ENCODE results near the gene RNF113B.

Gene RNF113B

DNA sequence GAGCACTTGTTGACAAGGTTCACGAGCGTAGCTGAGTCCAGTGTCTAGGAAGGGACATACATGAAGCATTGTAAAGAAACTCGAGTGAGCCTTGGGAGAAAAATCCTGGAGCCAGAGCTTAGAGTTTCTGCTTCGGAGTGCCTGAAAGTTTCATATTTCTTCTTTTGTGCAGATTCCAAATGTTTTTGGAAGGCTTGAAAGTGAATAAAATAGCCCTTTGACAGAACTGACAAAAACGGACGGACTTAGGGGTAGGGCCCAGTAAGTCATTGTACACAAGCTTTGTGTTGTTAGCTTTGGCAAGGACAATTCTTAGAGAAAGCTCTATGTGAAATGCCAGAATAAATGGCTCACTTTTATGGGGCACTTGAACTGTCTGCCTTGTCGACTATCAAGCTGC, 2.8 kb downstream of the RNF113B start:
- no peak for DNase-seq
- no peak for ATAC-seq (replicated peaks)
- Mint-ChIP-seq H3K9me3 (peaks cover 0 to 3% of the 10 kb centered on the region in 2 donors), H3K27ac (no peak overlapping the region), H3K36me3 (no peaks in the 10 kb centered on the region), H3K27me3 (peaks cover 2 to 10% of the 10 kb centered on the region in 2 donors), H3K4me3 (no peak overlapping the region), H3K4me1 (no peaks in the 10 kb centered on the region)

DNA sequence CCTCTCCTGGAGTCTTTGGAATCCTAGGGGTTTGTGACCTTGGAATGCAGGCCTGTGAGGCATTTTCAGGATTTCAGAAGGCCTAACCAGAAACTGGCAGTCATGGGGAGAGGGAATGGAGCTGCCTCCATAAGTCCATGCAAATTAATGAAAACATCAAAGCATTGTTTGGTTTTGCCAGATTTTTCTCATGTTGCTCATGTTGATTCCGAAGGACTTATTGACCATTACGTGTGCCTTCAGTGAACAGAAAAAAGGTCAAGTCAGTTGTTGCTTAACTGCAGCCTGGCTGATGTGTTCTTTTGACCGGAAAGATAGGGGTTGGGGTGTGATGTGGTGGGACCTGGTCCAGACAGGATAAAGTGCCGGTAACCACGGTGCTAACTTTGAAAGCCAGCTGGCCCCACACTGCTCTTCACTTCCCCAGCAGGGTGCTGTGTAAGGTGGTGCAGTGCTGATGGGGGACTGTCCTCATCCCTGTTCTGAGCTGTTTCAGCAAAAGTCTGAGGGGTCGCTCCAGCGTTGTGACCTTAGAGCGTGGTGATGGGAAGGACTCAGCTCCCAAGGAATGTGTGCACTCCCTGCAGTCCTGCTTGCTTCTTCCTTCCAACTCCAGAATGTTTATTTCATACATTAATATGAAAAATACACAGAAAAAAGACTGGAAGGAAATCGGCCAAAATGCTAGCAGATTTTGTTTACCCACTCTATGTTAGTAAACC, 3.5 kb downstream of the RNF113B start:
- ATAC-seq (replicated peaks): no peak
- H3K4me1 Mint-ChIP-seq: no peaks in the 10 kb centered on the region
- H3K4me3 Mint-ChIP-seq: no peak overlapping the region
- H3K27me3 Mint-ChIP-seq: peaks cover 7 to 15% of the 10 kb centered on the region in 2 donors
- peaks cover 0 to 1% of the 10 kb centered on the region in 2 donors for H3K9me3 Mint-ChIP-seq
- DNase-seq: no peak
- H3K36me3 Mint-ChIP-seq: no peaks in the 10 kb centered on the region
- H3K27ac Mint-ChIP-seq: no peak overlapping the region

DNA sequence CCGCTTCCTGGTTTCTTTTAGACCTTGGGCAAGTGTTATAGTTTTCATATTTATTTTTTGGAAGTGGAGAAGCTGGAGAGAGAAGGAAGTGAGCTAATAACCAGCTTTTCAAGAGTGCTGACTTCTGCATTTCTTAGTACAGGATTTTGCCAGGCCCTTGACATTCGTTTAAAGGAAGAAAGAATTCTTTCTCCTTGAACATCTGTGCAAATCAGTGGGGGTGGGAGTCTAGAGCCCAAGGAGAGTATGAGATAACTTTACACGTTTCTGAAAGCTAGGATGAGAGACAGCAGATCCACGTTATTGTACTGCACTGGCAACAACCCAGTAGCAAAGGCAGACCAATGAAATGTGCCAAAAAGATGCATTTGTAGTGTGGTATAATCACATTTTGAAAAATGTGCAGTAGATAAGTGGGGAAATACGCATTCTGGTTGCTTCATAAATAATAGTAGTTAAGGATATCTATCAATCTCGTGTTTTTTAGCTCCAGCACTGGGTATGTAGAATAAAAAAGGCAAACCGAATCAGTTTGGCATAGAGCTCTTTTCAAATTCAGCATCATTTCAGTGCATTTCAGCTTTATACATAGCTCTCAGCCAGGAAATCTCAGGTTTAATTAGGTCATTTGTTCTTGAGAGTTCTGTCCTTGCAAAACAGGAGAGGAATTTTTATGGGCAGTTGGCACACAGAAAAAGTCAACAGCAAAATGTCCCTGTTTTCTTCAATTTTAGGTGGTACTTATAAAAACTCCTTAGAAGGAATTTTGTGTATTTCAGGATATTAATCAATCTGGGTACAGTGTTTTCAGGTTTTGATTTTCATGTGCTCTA, 4.3 kb downstream of the RNF113B start:
- H3K4me1 Mint-ChIP-seq: no peaks in the 10 kb centered on the region
- peaks cover 0 to 1% of the 10 kb centered on the region in 2 donors for H3K9me3 Mint-ChIP-seq
- DNase-seq (no peak), ATAC-seq (replicated peaks) (no peak)
- H3K27me3 Mint-ChIP-seq: peaks cover 11 to 19% of the 10 kb centered on the region in 2 donors
- H3K27ac Mint-ChIP-seq: no peak overlapping the region
- no peak overlapping the region for H3K4me3 Mint-ChIP-seq
- no peaks in the 10 kb centered on the region for H3K36me3 Mint-ChIP-seq

DNA sequence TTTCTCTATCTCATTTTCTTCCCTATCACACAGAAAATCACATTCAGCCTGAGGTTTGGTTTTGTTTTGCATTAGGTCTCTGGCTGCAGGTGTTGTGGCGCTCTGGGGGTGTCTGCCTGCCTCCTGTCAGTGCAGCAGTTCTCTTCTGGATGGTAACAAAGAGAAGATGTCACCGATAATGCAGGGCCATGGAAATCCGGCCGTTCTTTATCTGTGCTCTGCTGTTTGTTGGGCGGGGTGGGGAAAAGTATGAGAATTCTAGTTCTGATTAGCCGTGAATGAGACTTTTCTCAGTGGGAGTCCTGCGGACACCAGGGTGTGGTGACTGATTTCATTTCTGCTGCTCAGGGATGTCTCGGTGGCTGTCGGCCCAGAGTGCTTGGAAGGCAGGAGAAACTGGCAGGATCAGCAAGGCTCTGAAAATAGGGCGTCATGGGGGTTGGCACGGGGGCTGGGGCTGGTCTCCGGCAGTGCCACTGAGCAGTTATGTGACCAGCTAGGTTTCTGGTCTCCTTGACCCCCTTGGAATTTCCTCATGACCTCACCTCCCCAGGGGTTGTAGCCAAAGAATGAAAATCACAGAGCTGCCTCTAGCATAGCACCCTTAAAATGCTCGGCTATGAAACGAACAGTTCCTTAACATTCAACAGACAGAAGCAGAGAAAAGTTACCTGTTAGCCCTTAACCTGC, 5.0 kb downstream of the RNF113B start:
- Mint-ChIP-seq H3K4me1 (no peaks in the 10 kb centered on the region), H3K4me3 (no peak overlapping the region), H3K27me3 (peaks cover 11 to 19% of the 10 kb centered on the region in 2 donors), H3K36me3 (no peaks in the 10 kb centered on the region), H3K9me3 (no peaks in the 10 kb centered on the region), H3K27ac (no peak overlapping the region)
- no peak for DNase-seq
- ATAC-seq (replicated peaks): no peak

DNA sequence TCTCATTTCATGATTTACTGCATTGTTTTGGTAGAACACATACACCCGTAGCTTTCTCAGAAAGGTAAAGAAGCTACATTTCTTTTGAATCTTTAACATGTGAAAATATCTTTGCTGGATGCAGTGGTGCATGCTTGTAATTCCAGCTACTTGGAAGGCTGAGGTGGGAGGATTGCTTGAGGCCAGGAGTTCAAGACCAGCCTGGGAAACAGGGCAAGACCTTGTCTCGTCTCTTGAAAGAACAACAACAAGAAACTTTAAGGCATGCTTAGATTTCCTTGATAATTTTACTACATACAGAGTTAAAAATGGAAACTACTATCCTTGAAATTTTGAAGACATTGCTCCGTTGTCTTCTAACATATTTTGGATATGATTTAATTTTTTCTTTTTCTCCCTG, 7.7 kb downstream of the RNF113B start:
- DNase-seq: no peak
- no peaks in the 10 kb centered on the region for H3K36me3 Mint-ChIP-seq
- H3K27me3 Mint-ChIP-seq: peaks cover 11 to 19% of the 10 kb centered on the region in 2 donors
- H3K4me1 Mint-ChIP-seq: no peaks in the 10 kb centered on the region
- ATAC-seq (replicated peaks): no peak
- no peaks in the 10 kb centered on the region for H3K9me3 Mint-ChIP-seq
- H3K4me3 Mint-ChIP-seq: no peak overlapping the region
- H3K27ac Mint-ChIP-seq: no peak overlapping the region

DNA sequence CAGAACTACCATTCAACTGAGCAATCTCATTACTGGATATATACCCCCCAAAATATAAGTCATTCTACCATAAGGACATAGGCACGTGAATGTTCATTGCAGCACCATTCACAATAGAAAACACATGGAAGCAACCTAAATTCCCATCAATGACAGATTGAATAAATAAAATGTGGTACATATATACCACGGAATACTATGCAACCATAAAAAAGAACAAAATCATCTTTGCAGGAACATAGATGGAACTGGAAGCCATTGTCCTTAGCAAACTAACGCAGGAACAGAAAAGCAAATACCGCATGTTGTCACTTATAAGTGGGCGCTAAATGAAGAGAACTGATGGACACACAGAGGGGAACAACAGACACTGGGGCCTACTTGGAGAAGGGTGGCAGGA, 14.1 kb downstream of the RNF113B start:
- no peak for ATAC-seq (replicated peaks)

DNA sequence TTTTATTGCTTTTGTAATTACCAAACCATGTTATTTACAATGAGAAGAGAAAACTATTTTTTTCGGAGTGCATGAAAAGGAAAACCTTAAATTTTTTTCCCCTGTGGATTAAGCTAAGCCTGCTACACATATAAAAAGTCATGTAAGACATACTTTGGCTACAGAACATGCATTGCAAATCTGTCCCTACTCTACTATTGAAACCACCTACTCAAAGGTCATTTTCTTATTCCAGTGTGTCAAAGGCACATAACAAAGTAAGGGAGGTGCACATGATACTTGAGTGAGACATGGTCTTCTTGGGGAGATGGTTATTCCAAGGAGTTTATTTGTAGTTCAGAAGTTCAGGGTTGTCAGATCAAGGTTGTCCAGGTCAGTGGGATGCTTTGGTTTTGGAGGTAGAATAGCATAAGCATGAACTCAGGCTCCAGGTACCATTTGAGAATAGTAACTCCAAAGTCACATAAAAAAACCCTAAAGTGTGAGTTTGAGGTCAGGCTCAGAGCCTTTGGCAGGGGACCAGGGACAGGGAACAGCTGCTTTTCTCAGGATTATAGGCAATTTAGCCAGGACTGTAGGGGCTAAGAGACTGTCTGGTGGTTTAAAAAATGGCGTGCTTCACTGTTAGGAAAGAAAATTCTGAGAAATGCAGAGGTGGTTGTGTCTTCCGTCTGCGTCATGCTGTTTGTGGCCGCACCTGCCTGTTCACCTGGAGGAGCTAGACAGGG, 18.7 kb downstream of the RNF113B start:
- Mint-ChIP-seq H3K27ac (no peak overlapping the region), H3K36me3 (no peaks in the 10 kb centered on the region), H3K9me3 (peaks cover 4 to 7% of the 10 kb centered on the region in 2 donors), H3K27me3 (peaks cover 7% of the 10 kb centered on the region in 2 donors), H3K4me3 (no peak overlapping the region), H3K4me1 (no peaks in the 10 kb centered on the region)
- DNase-seq (no peak), ATAC-seq (replicated peaks) (no peak)

More for the DNA sequence above, 14.1 kb downstream of the RNF113B start:
- Mint-ChIP-seq H3K27me3 (peaks cover 0 to 4% of the 10 kb centered on the region in 2 donors), H3K4me3 (no peak overlapping the region), H3K27ac (no peak overlapping the region), H3K4me1 (no peaks in the 10 kb centered on the region), H3K9me3 (peaks cover 4 to 7% of the 10 kb centered on the region in 2 donors), H3K36me3 (no peaks in the 10 kb centered on the region)
- DNase-seq: no peak

DNA sequence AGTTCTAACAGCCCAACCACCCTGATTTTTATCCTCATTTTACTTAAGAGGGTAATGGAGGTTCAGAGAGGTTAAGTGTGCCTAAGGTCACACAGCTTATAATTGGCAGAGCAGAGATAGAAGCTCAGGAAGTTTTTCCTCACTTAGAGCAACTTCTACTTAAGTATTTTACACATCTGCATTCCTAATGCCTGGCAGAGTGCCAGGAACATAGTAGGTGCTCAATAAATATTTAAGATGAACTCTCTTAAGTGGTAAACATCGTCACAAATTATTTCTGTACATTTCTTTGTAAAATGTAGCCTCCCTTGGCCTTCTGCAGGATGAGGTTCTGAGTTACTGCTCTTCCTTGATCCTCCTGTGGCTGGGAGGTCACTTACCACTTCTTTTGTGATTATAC, 19.5 kb downstream of the RNF113B start:
- no peaks in the 10 kb centered on the region for H3K4me1 Mint-ChIP-seq
- no peak for ATAC-seq (replicated peaks)
- no peak overlapping the region for H3K4me3 Mint-ChIP-seq
- H3K36me3 Mint-ChIP-seq: no peaks in the 10 kb centered on the region
- peaks cover 12% of the 10 kb centered on the region in 2 donors for H3K27me3 Mint-ChIP-seq
- H3K27ac Mint-ChIP-seq: no peak overlapping the region
- DNase-seq: no peak
- H3K9me3 Mint-ChIP-seq: peaks cover under 1 to 2% of the 10 kb centered on the region in 2 donors

DNA sequence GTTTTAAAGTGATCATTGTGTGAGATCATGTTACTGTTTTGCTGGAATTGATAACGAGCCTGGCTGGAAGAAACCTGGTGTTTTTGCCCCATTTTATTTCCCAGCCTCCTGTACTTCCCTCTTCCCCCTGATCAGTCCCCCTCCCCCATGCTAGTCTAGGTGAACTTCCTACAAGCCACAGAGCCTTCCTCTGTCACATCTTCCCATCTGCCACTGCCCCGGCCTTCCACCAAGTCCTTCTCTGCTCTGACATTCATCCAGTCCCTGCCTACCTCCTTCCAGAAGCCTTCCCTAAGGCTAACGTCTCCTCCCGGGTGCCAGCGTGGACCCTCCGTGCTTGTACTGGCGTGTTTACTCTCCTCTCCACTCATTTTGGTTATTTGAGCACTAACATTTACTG, 19.9 kb downstream of the RNF113B start:
- Mint-ChIP-seq H3K36me3 (no peaks in the 10 kb centered on the region), H3K9me3 (no peaks in the 10 kb centered on the region), H3K27me3 (peaks cover 13 to 15% of the 10 kb centered on the region in 2 donors), H3K27ac (no peak overlapping the region), H3K4me3 (no peak overlapping the region), H3K4me1 (no peaks in the 10 kb centered on the region)
- DNase-seq: no peak
- no peak for ATAC-seq (replicated peaks)

DNA sequence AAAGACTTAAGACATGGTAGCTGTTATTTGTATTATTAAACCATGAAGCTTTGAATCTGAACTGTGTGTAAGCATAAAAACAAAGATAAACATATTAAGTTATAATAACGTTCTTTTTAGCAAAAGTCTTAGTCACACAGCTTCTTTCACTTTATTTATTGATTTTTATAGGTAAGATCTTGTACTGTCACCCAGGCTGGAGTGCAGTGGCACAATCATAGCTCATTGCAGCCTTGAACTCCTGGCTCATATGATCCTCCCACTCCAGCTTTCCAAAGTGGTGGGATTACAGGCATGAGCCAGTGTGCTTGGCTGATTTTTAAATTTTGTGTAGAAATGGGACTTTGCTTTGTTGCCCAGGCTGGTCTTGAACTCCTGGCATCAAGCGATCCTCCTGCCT, 20.8 kb downstream of the RNF113B start:
- peaks cover 20 to 24% of the 10 kb centered on the region in 2 donors for H3K27me3 Mint-ChIP-seq
- H3K4me1 Mint-ChIP-seq: no peaks in the 10 kb centered on the region
- H3K4me3 Mint-ChIP-seq: no peak overlapping the region
- DNase-seq (no peak), ATAC-seq (replicated peaks) (no peak)
- H3K27ac Mint-ChIP-seq: no peak overlapping the region
- no peaks in the 10 kb centered on the region for H3K36me3 Mint-ChIP-seq
- H3K9me3 Mint-ChIP-seq: no peaks in the 10 kb centered on the region

DNA sequence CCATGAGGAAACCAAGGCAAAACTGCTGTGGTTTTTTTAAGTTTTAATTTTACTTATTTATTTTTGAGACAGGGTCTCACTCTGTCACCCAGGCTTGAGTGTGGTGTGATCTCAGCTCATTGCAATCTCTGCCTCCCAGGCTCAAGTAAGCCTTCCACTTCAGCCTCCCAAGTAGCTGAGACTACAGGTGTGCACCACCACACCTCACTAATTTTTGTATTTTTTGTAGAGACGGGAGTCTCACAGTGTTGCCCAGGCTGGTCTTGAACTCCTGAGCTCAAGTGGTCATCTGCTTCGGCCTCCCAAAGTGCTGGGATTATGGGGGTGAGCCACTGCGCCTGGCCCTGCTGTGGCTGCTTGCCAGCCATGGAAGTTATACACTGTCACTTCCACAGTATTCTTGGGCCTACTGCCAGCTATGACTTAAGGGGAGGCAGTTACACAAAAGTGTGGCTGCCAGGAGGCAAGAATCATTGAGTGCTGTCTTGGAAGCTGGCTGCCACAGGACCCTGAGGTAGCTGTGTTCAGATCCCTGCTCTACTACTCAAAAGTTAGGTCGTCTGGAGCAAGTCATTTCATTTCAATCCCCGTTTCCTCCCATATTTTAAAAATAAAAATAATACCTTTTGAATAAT, 21.5 kb downstream of the RNF113B start:
- Mint-ChIP-seq H3K36me3 (no peaks in the 10 kb centered on the region), H3K4me1 (no peaks in the 10 kb centered on the region), H3K9me3 (no peaks in the 10 kb centered on the region), H3K4me3 (no peak overlapping the region), H3K27ac (no peak overlapping the region), H3K27me3 (peaks cover 24 to 29% of the 10 kb centered on the region in 2 donors)
- DNase-seq (no peak), ATAC-seq (replicated peaks) (no peak)

DNA sequence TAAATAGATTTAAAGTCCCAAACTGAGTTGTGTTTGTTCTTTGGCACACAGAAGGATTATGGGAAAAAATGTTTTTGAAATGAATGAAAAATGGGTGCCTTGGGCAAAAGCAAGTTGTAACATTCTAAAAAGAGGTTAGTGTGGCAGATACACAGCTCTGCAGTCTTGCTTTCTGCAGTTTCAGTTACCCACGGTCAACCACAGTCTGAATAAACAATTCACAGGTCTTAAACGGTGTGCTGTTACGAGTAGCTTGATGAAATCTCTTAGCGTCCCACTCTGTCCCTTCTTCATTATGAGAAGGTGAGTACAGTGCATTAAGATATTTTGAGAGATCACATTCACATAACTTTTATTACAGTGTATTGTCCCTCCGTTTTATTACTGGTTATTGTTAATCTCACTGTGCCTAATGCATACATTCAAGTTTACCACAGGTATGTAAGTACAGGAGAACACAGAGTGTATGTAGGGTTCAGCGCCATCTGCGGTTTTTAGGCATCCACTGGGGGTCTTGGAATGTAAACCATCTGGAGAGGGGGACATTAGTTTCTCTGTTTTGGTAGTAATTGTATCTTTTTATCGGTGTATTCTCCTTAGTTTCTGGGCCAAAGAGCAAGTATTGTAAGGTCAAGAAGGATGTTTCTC, 26.1 kb downstream of the RNF113B start:
- no peak overlapping the region for H3K27ac Mint-ChIP-seq
- no peak for DNase-seq
- peaks cover 40 to 54% of the 10 kb centered on the region in 2 donors for H3K27me3 Mint-ChIP-seq
- H3K4me1 Mint-ChIP-seq: no peaks in the 10 kb centered on the region
- no peaks in the 10 kb centered on the region for H3K36me3 Mint-ChIP-seq
- H3K4me3 Mint-ChIP-seq: no peak overlapping the region
- no peak for ATAC-seq (replicated peaks)
- no peaks in the 10 kb centered on the region for H3K9me3 Mint-ChIP-seq

DNA sequence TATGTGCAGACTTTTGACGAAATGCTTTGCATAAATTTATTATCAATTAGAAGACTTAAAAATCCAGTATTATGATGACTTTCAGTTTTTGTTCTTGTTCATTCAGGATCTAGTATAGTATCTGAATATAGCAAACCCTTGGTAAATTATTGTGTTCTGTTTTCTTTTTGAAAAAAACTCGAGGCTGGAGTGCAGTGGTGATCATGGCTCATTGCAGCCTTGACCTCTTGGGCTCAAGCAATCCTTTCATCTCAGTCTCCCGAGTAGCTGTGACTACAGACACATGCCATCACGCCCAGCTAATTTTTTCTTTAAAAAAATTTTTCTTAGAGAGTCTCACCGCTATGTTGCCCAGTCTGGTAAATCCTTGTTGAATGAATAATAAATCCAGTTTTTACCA, 29.5 kb downstream of the RNF113B start:
- ATAC-seq (replicated peaks): no peak
- H3K27me3 Mint-ChIP-seq: peaks cover 53 to 61% of the 10 kb centered on the region in 2 donors

More for the DNA sequence above, 29.5 kb downstream of the RNF113B start:
- H3K36me3 Mint-ChIP-seq: no peaks in the 10 kb centered on the region
- H3K4me3 Mint-ChIP-seq: no peak overlapping the region
- H3K9me3 Mint-ChIP-seq: no peaks in the 10 kb centered on the region
- H3K4me1 Mint-ChIP-seq: peaks cover 9 to 13% of the 10 kb centered on the region in 2 donors
- no peak for DNase-seq
- no peak overlapping the region for H3K27ac Mint-ChIP-seq

All from stimulated activated naive B cell treated with anti-CD40 and anti-IgM and Interleukin-4, amounts not matched to agents 10 μg/mL and 1 μg/mL and 100 μg/mL, for 72 hours (primary cell).